Ovary (tissue), 9 donors: ENCODE results near the gene TC2N. TPM values are rescaled to one million over a fixed set of nuclear protein-coding genes. Genes with fewer than 3 reads are reported as not detected.
A peak's percentile ranks its signal among the peaks of the same experiment; 100 is the strongest.

Source experiments
- DNase-seq, 5 donors: peaks; one replicate each; pipeline ENCODE4 v3.0.0-alpha.2; 2019 to 2020
- H3K27ac ChIP-seq, 2 donors: fragments of 200-600 bp; one replicate each; pipeline versions ENCODE4 v1.5.1 to v1.8.0; 2019 to 2022
- H3K27me3 ChIP-seq: fragments of 200-600 bp; one replicate; pipeline ENCODE4 v1.8.0; 2022
- H3K36me3 ChIP-seq: fragments of 200-600 bp; sonication (generic); one replicate; pipeline ENCODE4 v1.5.1; 2019
- H3K4me1 ChIP-seq: one replicate; pipeline ENCODE4 v1.8.1; 2013; ENCODE audit warnings: mild to moderate bottlenecking, moderate library complexity; ENCODE audit not compliant: insufficient read depth
- H3K4me3 ChIP-seq: fragments of 200-600 bp; sonication (generic); one replicate; pipeline ENCODE4 v1.5.1; 2017
- H3K9me3 ChIP-seq, 2 donors: fragments of 200-600 bp in 1 of 2; sonication (generic) in 1 of 2; one replicate each; pipeline versions ENCODE4 v1.5.1 to v1.8.1; 2013 to 2019; ENCODE audit warnings: mild to moderate bottlenecking in 1 of 2, moderate library complexity in 1 of 2
- CTCF ChIP-seq, 3 donors: fragments of 450-650 bp in 2 of 3; fragments of 200-600 bp in 1 of 3; IDR thresholded peaks; one replicate each; pipeline versions ENCODE4 v1.5.1 to v1.8.0; 2016 to 2022; ENCODE audit warnings: antibody characterized with exemption in 3 of 3, mild to moderate bottlenecking in 1 of 3
- EP300 ChIP-seq: sonication (generic); formaldehyde crosslinking; IDR thresholded peaks from one replicate; pipeline ENCODE4 v1.6.1; 2017; ENCODE audit warnings: antibody characterized with exemption
- POLR2A ChIP-seq: fragments of 450-650 bp; IDR thresholded peaks from one replicate; pipeline ENCODE4 v1.6.1; 2017; ENCODE audit warnings: antibody characterized with exemption, mild to moderate bottlenecking, moderate library complexity
- WGBS, 3 donors: extraction: QIAGEN DNeasy Blood & Tissue Kit in 1 of 3; methylation state at CpG; one replicate each; pipeline versions ENCODE4 v1.1.5 to v1.1.7; 2013 to 2017; 5-methylcytosine and 5-hydroxymethylcytosine counted together
- intact Hi-C, 4 donors: fragments of 100-400 bp; cut with DNase I; formaldehyde crosslinking; loops; one replicate each; pipeline versions ENCODE4 v1.11.0 to v1.15.1; 2022 to 2023
- polyA plus RNA-seq, 2 donors: library from polyadenylated mRNA; stranded (reverse); fragments of 200-250 nt in 1 of 2; fragments of 350-450 nt in 1 of 2; fragmentation: Illumina TruSeq in 1 of 2; extraction: RNeasy Lipid Tissue Mini Kit (QIAGEN cat#74804) in 1 of 2; gene quantifications; one replicate each; pipeline ENCODE4 v1.2.3, GENCODE V29; 2013 to 2014
- total RNA-seq, 7 donors: library from RNA; depleted of rRNA in 2 of 7; stranded (reverse); fragments of >200 nt in 2 of 7; fragmentation: NEBNext Ultra II Directional in 3 of 7; extraction: Animal tissue kit (Norgen Biotek cat#: 25700) in 3 of 7; gene quantifications; one replicate each; pipeline versions ENCODE4 v1.1.0 to v1.2.4, GENCODE V29; 2016 to 2023
- donor health status: DM: no; HTN: no; CAD: no; lungs with moderate emphysema.
- donor health status: DM: no; HTN: no; CAD: no.
- donor health status: Bipolar disorder and iron deficiency.
- donor health status: DM: yes; HTN: yes; CAD: no.
- donor health status: DM: no; HTN: no; CAD: no.
- donor health status: DM: yes; HTN: yes; CAD: no.

The TC2N gene
- total and polyA plus RNA-seq, 9 donors = 2.2 to 81.7 (median 12.4) TPM

- 79 to 83% (median 80%) methylated on average over 4 of the region's 4 CpGs for WGBS, 3 donors
- TF ChIP-seq EP300 = no peak
- TF ChIP-seq POLR2A = no peak
- no peak for TF ChIP-seq CTCF (IDR thresholded peaks at IDR 0.05)
- no peak overlapping the region for H3K27ac ChIP-seq
- no peak for DNase-seq
- no peaks in the 10 kb centered on the region for H3K27me3 ChIP-seq
- no peaks in the 10 kb centered on the region for H3K4me1 ChIP-seq
- H3K4me3 ChIP-seq = no peak overlapping the region
- no peaks in the 10 kb centered on the region for H3K36me3 ChIP-seq
- intact Hi-C loops = no loop called here
- H3K9me3 ChIP-seq = no peaks in the 10 kb centered on the region
These were observed 23.9 kb downstream of the TC2N start for GRCh38 chr14:91843437-91843836.

GRCh38 chr14:91841065-91841464, 26.3 kb downstream of the TC2N start:
- no peak overlapping the region for H3K4me3 ChIP-seq

GRCh38 chr14:91839749-91840148, 27.6 kb downstream of the TC2N start:
- Histone ChIP-seq H3K9me3 (no peaks in the 10 kb centered on the region), H3K4me1 (peaks cover 2% of the 10 kb centered on the region), H3K36me3 (no peaks in the 10 kb centered on the region), H3K27me3 (no peaks in the 10 kb centered on the region), H3K27ac (no peak overlapping the region), H3K4me3 (no peak overlapping the region)
- DNase-seq = no peak
- WGBS, 3 donors = 92 to 95% (median 93%) methylated on average over 1 of the region's 1 CpG
- TF ChIP-seq EP300 (no peak), CTCF (IDR thresholded peaks at IDR 0.05) (no peak), POLR2A (no peak)
- intact Hi-C loops = no loop called here

More at GRCh38 chr14:91841065-91841464, 26.3 kb downstream of the TC2N start:
- intact Hi-C loops = no loop called here
- DNase-seq = no peak
- H3K4me1 ChIP-seq = no peaks in the 10 kb centered on the region
- no peak overlapping the region for H3K27ac ChIP-seq
- no peaks in the 10 kb centered on the region for H3K9me3 ChIP-seq
- TF ChIP-seq POLR2A (no peak), CTCF (IDR thresholded peaks at IDR 0.05) (no peak), EP300 (no peak)
- no peaks in the 10 kb centered on the region for H3K27me3 ChIP-seq
- no peaks in the 10 kb centered on the region for H3K36me3 ChIP-seq

GRCh38 chr14:91837076-91837475, 30.3 kb downstream of the TC2N start:
- no peak overlapping the region for H3K27ac ChIP-seq
- no peak for TF ChIP-seq CTCF (IDR thresholded peaks at IDR 0.05)
- TF ChIP-seq POLR2A = no peak
- no peak for TF ChIP-seq EP300
- H3K36me3 ChIP-seq = no peaks in the 10 kb centered on the region
- no peaks in the 10 kb centered on the region for H3K27me3 ChIP-seq
- 8 to 42% (median 21%) methylated on average over 12 of the region's 12 CpGs for WGBS, 3 donors
- H3K4me3 ChIP-seq = peak overlapping the region; percentile 70
- no peaks in the 10 kb centered on the region for H3K9me3 ChIP-seq
- H3K4me1 ChIP-seq = peaks cover 2% of the 10 kb centered on the region
- intact Hi-C loops = no loop called here
- DNase-seq = no peak
